Liver (tissue), 3 donors: Measurements from ENCODE around the gene RAB7A.

Experiments
- FOXA1 ChIP-seq: IDR thresholded peaks from 2 replicates; pipeline ENCODE4 v1.6.1; 2016; ENCODE audit warnings: antibody characterized with exemption
- GABPA ChIP-seq, 2 donors: IDR thresholded peaks in 1 of 2; conservative IDR thresholded peaks in 1 of 2; 2 replicates each; pipeline ENCODE4 v1.6.1; 2016; ENCODE audit warnings: antibody characterized with exemption in 2 of 2, mild to moderate bottlenecking in 1 of 2, moderate library complexity in 1 of 2
- RAD21 ChIP-seq, 2 donors: IDR thresholded peaks; 2 replicates each; pipeline ENCODE4 v1.6.1; 2016; ENCODE audit warnings: antibody characterized with exemption in 2 of 2, mild to moderate bottlenecking in 2 of 2
- REST ChIP-seq: IDR thresholded peaks from 2 replicates; pipeline ENCODE4 v1.6.1; 2016; ENCODE audit warnings: antibody characterized with exemption, mild to moderate bottlenecking
- SP1 ChIP-seq: IDR thresholded peaks from 2 replicates; pipeline ENCODE4 v1.6.1; 2018; ENCODE audit warnings: antibody characterized with exemption, mild to moderate bottlenecking
- ZBTB33 ChIP-seq: IDR thresholded peaks from 2 replicates; pipeline ENCODE4 v1.6.1; 2016; ENCODE audit warnings: antibody characterized with exemption
- TF ChIP-seq, protein P1 (sequence below): fragments of 150-350 bp; IDR thresholded peaks from 2 replicates; pipeline ENCODE4 v1.5.1; 2017; ENCODE audit warnings: improper control_type of control experiment, low read depth, low read length; ENCODE audit not compliant: missing input control
- TF ChIP-seq, protein P2 (sequence below): IDR thresholded peaks from 2 replicates; pipeline ENCODE4 v1.6.1; 2016; ENCODE audit warnings: antibody characterized with exemption
- donor health status: healthy.
- donor health status: healthy.

DNA sequence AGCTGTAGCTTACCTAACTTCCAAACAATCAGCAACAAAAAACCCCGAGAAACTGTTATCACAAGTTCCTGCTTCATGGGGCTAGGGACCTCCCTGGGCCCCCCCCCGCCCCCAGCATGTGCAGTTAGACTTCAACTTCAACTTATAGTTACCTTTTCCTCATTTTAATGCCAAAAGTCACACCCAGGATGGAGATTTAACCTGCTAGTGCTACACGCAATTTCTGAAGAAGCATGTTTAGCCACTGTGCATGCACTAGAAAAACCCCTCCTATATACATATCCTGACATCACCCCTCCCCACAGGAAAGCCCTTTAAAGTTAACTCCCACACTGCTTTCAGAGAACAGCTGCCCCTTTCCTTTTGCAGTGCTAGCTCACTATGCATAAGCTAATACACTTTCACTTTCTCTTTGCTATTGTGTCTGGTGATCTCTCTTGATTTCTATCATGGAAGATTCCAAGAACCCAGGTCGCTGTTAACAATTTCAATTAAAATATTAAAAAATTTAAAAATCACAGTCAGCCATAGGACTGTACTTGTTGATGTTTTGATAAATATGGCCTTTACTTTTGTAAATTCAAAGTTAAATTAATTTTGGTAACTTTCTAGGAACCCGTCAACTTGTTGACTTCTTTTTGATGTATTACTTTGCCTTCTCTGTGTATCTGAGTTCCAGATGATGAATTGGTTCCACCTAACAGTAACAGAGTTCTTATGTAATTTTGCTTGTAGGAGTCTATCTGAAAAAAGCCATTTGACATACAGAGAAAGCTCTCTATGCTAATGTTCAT is 78.2 kb downstream of the RAB7A start:
- no peak for TF ChIP-seq SP1
- TF ChIP-seq, protein P1, sequence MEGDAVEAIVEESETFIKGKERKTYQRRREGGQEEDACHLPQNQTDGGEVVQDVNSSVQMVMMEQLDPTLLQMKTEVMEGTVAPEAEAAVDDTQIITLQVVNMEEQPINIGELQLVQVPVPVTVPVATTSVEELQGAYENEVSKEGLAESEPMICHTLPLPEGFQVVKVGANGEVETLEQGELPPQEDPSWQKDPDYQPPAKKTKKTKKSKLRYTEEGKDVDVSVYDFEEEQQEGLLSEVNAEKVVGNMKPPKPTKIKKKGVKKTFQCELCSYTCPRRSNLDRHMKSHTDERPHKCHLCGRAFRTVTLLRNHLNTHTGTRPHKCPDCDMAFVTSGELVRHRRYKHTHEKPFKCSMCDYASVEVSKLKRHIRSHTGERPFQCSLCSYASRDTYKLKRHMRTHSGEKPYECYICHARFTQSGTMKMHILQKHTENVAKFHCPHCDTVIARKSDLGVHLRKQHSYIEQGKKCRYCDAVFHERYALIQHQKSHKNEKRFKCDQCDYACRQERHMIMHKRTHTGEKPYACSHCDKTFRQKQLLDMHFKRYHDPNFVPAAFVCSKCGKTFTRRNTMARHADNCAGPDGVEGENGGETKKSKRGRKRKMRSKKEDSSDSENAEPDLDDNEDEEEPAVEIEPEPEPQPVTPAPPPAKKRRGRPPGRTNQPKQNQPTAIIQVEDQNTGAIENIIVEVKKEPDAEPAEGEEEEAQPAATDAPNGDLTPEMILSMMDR = no peak
- TF ChIP-seq ZBTB33 = no peak
- no peak for TF ChIP-seq RAD21 (IDR thresholded peaks at IDR 0.05)
- no peak for TF ChIP-seq REST
- TF ChIP-seq FOXA1 = no peak
- TF ChIP-seq, protein P2, sequence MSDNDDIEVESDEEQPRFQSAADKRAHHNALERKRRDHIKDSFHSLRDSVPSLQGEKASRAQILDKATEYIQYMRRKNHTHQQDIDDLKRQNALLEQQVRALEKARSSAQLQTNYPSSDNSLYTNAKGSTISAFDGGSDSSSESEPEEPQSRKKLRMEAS = no peak
- TF ChIP-seq GABPA (IDR thresholded peaks at IDR 0.05 in 1 of 2, conservative IDR thresholded peaks at IDR 0.05 in 1 of 2) = no peak
